Pancreas (tissue), 10 donors: ENCODE data around the gene KIF16B. TPM values are rescaled to one million over a fixed set of nuclear protein-coding genes. Genes with fewer than 3 reads are reported as not detected.

Source experiments
- ATAC-seq, 4 donors: fragments of 200-7000 bp; cut with Tn5 transposase; one replicate each; pipeline versions ENCODE4 v1.8.0 to v1.9.1; 2020; ENCODE audit warnings: mild to moderate bottlenecking in 4 of 4, moderate library complexity in 4 of 4
- DNase-seq, 6 donors: peaks; one replicate each; pipeline ENCODE4 v3.0.0-alpha.2; 2020
- FAIRE-seq: peaks from 2 replicates; lab custom pipeline; 2012; peaks lifted over from hg19 to GRCh38; lab: Jason Lieb, UNC
- H3K27ac ChIP-seq, 4 donors: fragments of 200-600 bp; sonication (generic); 1 replicate in 3 of 4; 2 replicates in 1 of 4; pipeline versions ENCODE4 v1.5.0 to v1.8.0; 2020
- H3K27me3 ChIP-seq, 4 donors: fragments of 200-600 bp; one replicate each; pipeline ENCODE4 v1.8.0; 2021
- H3K36me3 ChIP-seq, 3 donors: fragments of 200-600 bp; sonication (generic) in 1 of 3; one replicate each; pipeline versions ENCODE4 v1.5.0 to v1.8.0; 2020 to 2021
- H3K4me1 ChIP-seq, 3 donors: fragments of 200-600 bp; one replicate each; pipeline ENCODE4 v1.8.0; 2021
- H3K4me3 ChIP-seq, 4 donors: fragments of 200-600 bp; sonication (generic) in 2 of 4; one replicate each; pipeline versions ENCODE4 v1.5.0 to v1.8.0; 2020 to 2021
- H3K9me3 ChIP-seq, 4 donors: fragments of 200-600 bp; one replicate each; pipeline ENCODE4 v1.8.0; 2021
- CTCF ChIP-seq, 4 donors: fragments of 200-600 bp; sonication (generic) in 3 of 4; IDR thresholded peaks; one replicate each; pipeline versions ENCODE4 v1.5.0 to v1.8.0; 2021; ENCODE audit warnings: antibody characterized with exemption in 4 of 4
- WGBS, 2 donors: extraction: QIAGEN DNeasy Blood & Tissue Kit; methylation state at CpG; one replicate each; pipeline ENCODE4 v1.1.7; 2013; 5-methylcytosine and 5-hydroxymethylcytosine counted together
- intact Hi-C, 3 donors: fragments of 100-400 bp; cut with DNase I; formaldehyde crosslinking; loops; one replicate each; pipeline versions ENCODE4 v1.11.1 to v1.14.2; 2022
- polyA plus RNA-seq, 2 donors: library from polyadenylated mRNA; stranded (reverse); fragments of 200-250 nt; gene quantifications; one replicate each; pipeline ENCODE4 v1.2.3, GENCODE V29; 2013
- total RNA-seq, 6 donors: library from RNA; stranded (reverse); fragmentation: NEBNext Ultra II Directional in 4 of 6; extraction: Animal tissue kit (Norgen Biotek cat#: 25700) in 4 of 6; gene quantifications; one replicate each; pipeline versions ENCODE4 v1.2.1 to v1.2.4, GENCODE V29; 2021 to 2023
- donor health status: healthy with polysubstance abuse.
- donor health status: DM: no; HTN: no; CAD: no; lungs with moderate emphysema.
- donor health status: DM: no; HTN: no; CAD: no.
- donor health status: control.
- donor health status: control.
- donor health status: Bipolar disorder and iron deficiency.
- donor health status: DM: yes; HTN: yes; CAD: no.
- donor health status: DM: no; HTN: no; CAD: no.
- donor health status: DM: no; HTN: no; CAD: no.
- donor health status: DM: yes; HTN: yes; CAD: no.

KIF16B gene
- total and polyA plus RNA-seq, 8 donors: 4.4 to 12.2 (median 7.3) TPM

GRCh38 chr20:16486532-16486931 lies 86.7 kb downstream of the KIF16B start:
- ATAC-seq (no peak), DNase-seq (no peak), FAIRE-seq (no peak)
- Histone ChIP-seq H3K27me3 (no peaks in the 10 kb centered on the region), H3K4me3 (no peak overlapping the region), H3K9me3 (no peaks in the 10 kb centered on the region), H3K4me1 (no peaks in the 10 kb centered on the region), H3K27ac (no peak overlapping the region), H3K36me3 (peaks cover 0 to 8% (median 1%) of the 10 kb centered on the region in 3 donors)
- intact Hi-C loops: no loop called here
- 89 to 94% methylated on average over 6 of the region's 6 CpGs for WGBS, 2 donors
- TF ChIP-seq CTCF (IDR thresholded peaks at IDR 0.05): no peak

DNA sequence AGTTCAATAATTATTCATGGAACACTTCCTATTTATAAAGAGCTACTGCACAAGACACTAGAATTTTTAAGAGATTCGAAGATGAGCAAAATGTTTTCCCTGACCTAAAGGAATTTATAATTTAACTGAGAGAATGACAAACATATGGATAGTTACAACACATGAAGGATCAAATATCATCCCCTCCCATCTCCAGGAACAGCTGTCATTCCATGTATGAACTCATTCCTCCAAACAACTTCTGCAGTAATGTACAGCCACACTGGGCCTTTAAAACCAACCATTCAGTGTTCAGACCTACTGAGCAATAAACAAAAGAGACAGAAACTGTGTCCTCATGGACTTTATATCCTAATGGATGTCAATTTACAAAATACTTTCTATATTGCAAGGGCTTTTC lies 87.8 kb downstream of the KIF16B start:
- FAIRE-seq (no peak), DNase-seq (no peak), ATAC-seq (no peak)
- H3K27me3 ChIP-seq: no peaks in the 10 kb centered on the region
- H3K4me3 ChIP-seq: no peak overlapping the region
- H3K4me1 ChIP-seq: no peaks in the 10 kb centered on the region
- peaks cover 0 to under 1% (median 0%) of the 10 kb centered on the region in 3 donors for H3K36me3 ChIP-seq
- H3K27ac ChIP-seq: no peak overlapping the region
- WGBS, 2 donors: 87 to 90% methylated on average over 1 of the region's 1 CpG
- H3K9me3 ChIP-seq: no peaks in the 10 kb centered on the region
- no peak for TF ChIP-seq CTCF (IDR thresholded peaks at IDR 0.05)
- intact Hi-C loops: no loop called here

DNA sequence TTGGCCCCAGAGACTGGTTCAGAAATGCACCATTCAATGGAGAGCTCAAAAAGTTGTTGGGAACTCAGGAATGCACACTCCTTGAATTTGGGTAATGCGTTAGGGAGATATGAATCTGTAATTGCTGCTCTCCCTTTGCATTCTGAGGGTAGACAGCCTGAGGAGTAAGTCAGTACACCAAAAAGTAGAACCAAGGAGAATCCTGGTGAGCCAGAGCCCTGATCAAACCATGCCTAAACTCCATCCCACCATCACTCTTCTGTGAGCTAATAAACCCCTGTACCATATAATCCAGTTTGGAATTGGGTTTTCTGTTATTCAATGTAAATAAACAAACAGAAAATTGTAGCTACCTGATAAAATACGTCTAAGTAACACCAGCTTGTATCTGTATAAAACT lies 90.2 kb downstream of the KIF16B start:
- Histone ChIP-seq H3K36me3 (no peaks in the 10 kb centered on the region), H3K27ac (no peak overlapping the region), H3K9me3 (no peaks in the 10 kb centered on the region), H3K27me3 (no peaks in the 10 kb centered on the region), H3K4me1 (no peaks in the 10 kb centered on the region), H3K4me3 (no peak overlapping the region)
- FAIRE-seq (no peak), ATAC-seq (no peak), DNase-seq (no peak)
- intact Hi-C loops: no loop called here
- TF ChIP-seq CTCF (IDR thresholded peaks at IDR 0.05): no peak
- WGBS, 2 donors: 84 to 89% methylated on average over 2 of the region's 2 CpGs

DNA sequence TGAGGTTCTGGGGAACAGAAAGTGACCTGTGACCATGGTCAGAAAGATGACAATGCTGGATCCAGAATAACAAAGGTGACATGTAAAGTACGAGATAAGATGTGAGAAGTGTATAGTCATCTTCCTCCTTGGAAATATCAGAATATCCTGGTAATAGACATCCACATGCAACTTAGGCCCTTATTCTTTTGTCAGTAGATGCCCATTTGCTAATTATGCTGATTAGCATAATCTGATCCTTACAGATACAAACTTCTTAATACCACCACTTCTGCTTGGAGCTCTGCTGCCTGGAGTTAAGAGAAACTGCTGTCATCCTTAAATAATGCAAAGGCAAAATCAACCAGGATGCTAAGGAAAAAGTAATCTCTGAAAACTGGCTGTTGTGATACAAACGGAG lies 91.3 kb downstream of the KIF16B start:
- Histone ChIP-seq H3K4me1 (no peaks in the 10 kb centered on the region), H3K36me3 (no peaks in the 10 kb centered on the region), H3K27ac (no peak overlapping the region), H3K9me3 (no peaks in the 10 kb centered on the region), H3K27me3 (no peaks in the 10 kb centered on the region), H3K4me3 (no peak overlapping the region)
- intact Hi-C loops: no loop called here
- WGBS, 2 donors: 72 to 86% methylated on average over 2 of the region's 2 CpGs
- DNase-seq (no peak), ATAC-seq (no peak), FAIRE-seq (no peak)
- no peak for TF ChIP-seq CTCF (IDR thresholded peaks at IDR 0.05)

DNA sequence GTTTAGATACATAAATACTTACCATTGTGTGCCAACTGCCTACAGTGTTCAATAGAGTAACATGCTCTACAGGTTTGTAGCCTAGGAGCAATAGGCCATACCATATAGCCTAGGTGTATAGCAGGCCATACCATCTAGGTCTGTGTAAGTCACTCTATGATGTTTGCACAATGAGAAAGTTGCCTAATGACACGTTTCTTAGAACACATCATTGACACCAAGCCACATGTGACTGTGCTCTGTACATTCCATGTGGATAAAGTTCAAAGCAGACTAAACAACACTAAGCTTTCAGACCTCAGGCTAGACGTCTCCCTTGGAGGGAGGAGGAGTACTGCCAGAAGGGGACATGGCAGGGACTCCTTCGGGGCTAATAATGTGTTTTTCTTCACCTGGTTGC lies 93.6 kb downstream of the KIF16B start:
- FAIRE-seq (no peak), ATAC-seq (no peak), DNase-seq (no peak)
- WGBS, 2 donors: 68 to 71% methylated on average over 3 of the region's 3 CpGs
- Histone ChIP-seq H3K36me3 (no peaks in the 10 kb centered on the region), H3K27me3 (no peaks in the 10 kb centered on the region), H3K27ac (no peak overlapping the region), H3K9me3 (no peaks in the 10 kb centered on the region), H3K4me3 (no peak overlapping the region), H3K4me1 (peaks cover 0 to 9% (median 4%) of the 10 kb centered on the region in 3 donors)
- intact Hi-C loops: no loop called here
- no peak for TF ChIP-seq CTCF (IDR thresholded peaks at IDR 0.05)
